NCI-H146 treated with DMSO at 0.1 percent for 48 hours (cell line): ENCODE results near the gene HOXC11.

Experiments used
- DNase-seq: peaks from one replicate; lab custom pipeline; 2025; ENCODE audit not compliant: unreplicated experiment; lab: John Stamatoyannopoulos, UW

HOXC11 gene

DNA sequence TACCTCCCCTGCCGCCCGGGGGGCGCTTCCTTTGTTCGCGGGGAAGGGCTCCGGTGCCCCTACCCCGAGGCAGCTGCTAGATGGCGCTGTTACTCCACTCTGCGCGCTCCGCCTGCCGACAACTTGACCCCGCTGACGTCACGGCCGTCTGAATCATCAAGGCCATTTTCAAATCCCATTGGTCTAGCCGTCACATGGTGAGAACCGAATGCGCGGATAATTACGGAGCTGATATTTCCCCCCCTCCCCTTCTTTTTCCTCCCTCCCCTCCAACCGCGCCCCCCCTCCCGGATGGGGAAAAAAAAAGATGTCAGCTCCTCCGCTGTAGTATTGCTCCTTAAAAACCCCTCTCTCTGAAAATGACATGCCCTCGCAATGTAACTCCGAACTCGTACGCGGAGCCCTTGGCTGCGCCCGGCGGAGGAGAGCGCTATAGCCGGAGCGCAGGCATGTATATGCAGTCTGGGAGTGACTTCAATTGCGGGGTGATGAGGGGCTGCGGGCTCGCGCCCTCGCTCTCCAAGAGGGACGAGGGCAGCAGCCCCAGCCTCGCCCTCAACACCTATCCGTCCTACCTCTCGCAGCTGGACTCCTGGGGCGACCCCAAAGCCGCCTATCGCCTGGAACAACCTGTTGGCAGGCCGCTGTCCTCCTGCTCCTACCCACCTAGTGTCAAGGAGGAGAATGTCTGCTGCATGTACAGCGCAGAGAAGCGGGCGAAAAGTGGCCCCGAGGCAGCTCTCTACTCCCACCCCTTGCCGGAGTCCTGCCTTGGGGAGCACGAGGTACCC, 12.2 kb downstream of the HOXC11 start, which contains the start of gene HOXC10:
TSS of gene HOXC10 (plus strand) at position 246 of the 791 bp plus-strand sequence. CDS start at position 360, 114 bp downstream.
- DNase-seq, result no peak

DNA sequence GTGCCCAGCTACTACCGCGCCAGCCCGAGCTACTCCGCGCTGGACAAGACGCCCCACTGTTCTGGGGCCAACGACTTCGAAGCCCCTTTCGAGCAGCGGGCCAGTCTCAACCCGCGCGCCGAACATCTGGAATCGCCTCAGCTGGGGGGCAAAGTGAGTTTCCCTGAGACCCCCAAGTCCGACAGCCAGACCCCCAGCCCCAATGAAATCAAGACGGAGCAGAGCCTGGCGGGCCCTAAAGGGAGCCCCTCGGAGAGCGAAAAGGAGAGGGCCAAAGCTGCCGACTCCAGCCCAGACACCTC, 12.7 kb downstream of the HOXC11 start:
- DNase-seq, result no peak

DNA sequence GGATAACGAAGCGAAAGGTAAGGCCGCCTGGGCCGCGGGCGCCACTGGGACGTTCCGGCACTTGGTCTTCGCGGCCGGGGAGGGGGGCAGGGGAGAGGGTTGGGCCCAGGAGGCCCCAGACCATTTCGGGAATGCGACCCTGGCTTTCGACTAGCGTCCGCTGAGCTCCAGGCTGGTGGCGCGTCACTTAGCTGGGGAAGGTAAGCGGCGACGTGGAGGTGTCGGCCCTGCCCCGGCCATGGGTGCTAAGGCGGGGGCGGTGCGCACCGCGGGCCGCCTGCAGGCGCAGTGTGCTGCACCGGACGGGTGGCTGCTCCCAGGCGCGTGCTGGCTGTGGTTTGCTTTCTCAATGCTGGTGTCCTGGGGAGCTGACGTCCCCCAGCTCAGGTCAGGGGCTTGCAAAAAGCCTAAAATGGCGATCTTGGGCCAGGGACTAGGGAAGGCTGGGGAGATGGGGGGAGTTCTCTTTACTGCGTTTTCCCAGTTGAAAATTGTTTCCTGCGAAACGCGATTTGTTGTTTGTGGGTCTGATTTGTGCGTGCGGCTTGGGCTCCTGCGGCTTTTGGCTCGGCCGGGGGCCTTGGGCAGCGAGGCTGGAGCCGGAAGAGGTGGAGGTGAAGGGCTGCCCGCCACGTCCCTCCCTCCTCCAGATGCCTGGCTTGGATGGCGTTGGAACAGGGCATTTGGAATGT, 13.2 kb downstream of the HOXC11 start:
- DNase-seq, result no peak

DNA sequence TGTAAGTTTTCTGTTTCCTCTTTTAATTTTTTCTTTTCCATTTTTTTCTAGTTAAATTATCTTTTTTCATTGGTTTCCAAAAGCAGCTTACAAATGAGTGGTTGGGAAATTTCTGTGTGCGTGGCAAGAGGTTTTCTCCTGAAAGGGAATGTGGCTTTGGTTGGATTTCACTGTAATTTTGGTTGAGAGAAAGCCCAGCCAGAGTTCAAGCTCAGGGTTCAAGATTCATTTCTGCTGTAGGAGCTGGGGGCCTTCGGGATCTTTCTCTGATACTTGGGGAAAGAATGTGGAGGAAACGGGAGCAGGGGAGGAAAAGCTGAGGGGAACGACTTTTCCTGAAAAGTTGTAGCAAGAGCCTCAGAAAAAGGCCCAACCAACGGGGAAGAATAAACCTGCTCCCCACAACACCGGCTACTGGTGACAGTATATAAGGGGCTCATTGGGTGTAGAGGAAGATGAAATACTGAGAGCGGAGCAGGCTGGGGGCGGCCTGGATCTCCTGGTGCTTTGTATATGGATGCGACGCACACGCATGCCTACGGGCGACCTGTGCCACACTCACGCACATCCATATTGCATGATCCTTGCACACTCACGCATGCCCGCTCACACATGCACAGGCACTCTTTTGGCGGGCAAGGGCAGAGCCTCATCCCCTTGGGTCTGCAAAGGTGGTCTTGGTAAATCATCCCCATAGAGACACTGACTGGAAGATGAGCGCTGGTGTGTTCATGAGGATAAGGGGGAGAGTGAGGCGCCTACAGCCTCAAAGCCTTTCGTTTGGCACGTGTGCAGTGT, 14.0 kb downstream of the HOXC11 start:
- no peak for DNase-seq

DNA sequence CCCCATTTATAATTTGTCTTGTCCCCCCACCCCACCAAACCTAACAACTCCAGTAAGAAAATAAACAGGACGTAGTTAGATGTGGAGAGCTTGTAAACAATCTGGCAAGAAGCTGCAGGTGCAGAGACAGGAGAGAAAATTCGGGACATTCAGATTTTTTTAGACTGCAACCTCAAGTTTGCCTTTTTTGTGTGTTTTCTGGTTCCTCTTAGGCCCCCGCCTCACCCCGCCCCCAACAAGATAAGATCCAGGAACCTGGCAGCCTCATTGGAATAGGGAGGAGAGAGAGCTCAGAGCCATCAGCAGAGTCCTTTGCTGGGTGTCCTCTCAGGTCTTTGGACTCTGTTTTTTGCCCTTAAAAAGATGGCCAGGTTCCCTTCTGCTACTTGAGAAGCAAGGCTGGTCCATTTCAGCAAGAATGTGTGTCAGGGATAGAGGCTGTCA, 14.9 kb downstream of the HOXC11 start:
- DNase-seq, result no peak

DNA sequence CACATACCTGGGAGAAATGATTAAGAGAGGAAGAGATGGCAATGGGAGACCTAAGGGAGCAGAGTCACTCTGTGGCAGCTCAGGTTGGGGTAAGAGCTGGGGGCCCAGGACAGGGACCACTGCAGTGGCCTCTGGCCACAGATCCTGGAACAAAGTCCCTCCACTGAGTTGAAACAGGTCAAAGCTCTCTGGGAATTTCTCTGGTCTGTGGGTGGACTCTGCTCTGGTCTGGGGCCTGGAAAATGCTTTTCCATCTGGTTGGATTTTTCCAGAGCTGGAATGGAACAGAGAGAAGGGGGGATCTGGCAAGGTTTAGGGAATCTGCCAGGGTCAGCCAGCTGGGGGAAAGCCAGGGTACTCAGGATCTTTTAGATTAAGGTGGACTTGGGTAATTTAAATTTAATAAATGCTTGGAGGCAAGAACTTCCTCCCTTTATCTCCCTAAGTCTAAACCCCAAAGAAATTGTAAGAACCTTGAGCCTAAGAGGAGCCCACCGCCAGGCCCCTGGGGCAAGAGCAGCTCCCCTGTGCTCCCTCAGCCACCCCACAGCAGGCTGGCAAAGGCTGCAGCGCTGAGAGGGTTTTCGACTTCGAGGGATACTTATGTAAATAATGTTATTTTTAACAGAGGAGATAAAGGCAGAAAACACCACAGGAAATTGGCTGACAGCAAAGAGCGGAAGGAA, 15.8 kb downstream of the HOXC11 start:
- DNase-seq, result no peak

DNA sequence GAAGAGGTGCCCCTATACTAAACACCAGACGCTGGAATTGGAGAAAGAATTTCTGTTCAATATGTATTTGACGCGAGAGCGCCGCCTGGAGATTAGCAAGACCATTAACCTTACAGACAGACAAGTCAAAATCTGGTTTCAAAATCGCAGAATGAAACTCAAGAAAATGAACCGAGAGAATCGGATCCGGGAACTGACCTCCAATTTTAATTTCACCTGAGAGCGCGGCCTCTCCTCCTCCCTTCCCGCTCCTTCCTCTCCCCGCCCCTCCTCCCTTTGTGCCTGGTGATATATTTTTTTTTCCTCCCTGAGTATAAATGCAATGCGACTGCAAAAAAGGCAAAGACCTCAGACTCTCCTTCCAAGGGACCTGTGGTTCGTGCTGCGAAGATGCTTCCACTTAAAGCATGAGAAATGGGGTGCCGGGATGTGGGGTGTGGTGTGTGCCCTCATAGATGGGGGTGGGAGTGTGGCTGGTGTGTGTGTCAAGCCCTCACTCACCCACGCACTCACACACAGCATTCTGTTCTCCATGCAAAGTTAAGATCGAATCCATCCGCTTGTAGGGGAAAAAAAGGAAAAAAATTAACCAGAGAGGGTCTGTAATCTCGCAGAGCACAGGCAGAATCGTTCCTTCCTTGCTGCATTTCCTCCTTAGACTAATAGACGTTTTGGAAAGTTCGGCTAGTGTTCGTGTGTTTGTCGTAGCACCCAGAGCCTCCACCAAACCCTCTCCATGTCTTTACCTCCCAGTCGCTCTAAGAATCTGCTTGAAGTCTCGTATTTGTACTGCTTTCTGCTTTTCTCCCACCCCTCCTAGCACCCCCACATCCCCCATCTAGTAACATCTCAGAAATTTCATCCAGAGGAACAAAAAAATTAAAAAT, 16.5 kb downstream of the HOXC11 start:
- no peak for DNase-seq

DNA sequence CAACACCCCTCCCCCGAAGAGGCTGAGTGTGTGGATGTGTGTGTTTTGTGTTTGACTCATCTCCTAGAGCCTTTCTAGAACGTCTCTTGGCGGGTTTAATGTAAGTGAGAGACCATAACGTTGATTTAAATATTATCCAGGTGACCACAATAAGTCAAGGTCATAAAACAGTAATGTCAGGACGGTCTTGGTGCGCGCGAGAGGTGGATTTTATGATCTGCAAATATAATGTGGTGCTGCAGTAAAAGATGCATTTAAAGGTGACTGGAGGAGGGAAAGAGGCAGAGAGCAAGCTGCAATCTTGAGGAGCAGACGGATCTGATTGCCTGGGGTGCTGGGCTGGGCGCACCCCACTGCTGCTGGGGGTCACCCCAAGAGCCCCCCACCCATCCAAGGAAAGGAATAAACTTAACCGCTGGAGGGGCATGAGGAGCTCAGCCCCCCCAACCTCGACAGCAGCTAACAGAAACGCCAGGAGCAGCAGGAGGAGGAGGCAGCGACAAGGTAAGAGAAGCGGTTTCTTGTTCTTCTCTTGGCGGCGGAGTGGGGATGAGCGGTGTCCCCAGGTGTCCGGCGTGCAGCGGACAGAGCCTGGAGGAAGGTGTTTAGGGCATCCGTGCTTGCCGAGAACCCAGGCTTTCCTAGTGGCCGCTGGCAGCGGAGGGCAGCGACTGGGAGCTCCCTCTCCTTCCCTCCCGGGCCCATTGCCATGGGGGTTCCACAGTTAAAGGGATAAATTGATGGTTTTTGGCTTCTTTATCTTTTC, 17.6 kb downstream of the HOXC11 start:
- DNase-seq, result no peak

DNA sequence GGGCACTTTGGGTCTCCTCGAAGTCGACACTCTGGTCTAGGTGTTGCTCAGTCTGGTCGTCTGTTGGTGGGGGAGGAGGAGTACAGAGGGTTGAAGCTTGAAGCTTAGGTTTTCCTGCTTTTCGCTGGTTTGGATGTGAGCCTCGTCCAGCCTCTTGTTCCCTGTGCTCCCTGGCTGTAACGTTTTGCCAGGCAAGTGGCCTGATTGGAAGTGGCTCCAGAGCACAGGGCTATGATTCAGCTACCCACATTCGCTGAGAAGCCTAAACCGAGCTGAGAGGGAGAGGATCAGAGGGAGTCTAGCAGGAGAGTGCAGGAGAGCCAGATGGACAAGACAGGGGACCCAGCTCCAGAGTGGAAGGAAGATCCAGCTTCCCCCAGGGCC, 18.1 kb downstream of the HOXC11 start:
- DNase-seq, result no peak

DNA sequence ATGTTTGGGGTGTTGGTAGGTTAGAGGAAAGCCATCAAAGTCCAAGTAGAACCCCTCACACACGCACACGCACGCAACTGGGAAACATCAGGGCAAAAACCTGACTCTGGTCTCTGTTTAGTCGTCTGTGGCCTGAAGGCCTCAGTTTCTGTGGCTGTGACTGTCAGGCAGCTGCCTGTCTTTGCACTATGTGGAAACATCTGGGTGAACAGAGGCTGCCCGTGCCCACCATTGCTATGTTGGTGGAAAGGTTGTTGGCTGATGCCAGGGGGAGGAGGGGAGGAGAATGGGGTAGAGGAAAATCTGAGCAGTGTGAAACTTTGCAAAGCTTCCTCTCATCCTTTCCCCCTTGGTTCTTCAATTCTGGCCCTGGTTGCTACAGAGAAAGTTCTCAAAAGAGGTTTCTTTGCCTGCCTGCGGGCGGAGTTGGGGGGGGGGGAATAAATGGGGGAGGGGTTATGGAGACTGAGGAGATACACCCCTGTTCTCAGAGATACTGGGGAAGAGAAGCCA, 19.5 kb downstream of the HOXC11 start:
- DNase-seq, result no peak

DNA sequence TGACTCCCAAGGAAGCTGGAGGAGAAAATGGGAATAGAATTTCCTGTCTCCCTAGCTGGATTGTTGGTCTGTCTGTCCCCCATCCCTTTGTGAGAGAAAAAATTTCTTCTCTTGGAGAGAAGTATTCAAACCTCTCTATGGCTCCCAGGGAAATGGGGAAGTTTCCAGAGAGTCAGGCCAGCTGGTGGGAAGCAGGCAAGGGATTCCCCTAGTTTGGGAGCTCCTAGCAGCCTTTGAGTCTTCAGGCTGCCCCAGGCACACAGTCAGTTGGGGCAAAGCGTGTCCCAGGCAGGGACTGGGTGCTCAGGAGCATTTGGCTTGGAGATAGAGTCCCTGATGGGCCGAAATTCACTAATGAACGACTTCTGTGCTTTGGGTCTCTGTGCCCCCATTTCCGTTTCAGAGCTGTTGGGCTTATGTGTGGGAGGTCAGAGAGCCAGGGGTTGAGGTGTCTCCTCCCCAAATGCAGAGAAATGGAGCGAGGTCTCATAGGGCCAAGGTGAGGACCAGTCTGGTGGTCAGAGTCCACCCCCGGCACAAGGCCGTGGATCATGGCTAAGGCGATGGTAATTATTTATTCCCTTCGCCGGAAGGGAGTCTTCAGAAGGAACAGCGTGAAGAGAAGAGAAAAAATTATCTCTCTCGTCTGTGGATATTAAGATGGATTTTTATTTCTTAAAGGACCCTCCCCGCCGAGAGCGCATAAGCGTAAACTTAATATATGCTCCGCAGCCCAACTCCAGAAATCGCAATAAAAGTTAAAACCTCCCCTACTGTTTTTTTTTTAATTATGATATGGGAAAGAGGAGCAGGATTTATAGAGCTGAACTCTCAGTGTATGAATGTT, 20.5 kb downstream of the HOXC11 start:
- DNase-seq, result no peak

DNA sequence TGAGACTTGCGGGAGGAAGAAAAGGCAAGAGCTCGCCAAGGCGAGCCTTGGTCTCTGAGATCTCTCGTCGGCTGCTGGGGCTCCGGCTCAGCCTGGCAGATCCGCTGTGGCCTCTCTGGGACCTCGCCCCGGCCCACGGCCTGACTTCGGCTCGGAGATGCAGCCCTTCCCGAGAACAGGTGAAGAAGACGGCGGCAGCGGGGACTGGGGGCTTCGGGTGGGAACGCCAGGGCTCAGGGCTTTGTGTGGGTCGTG, 21.0 kb downstream of the HOXC11 start:
- DNase-seq, result no peak

DNA sequence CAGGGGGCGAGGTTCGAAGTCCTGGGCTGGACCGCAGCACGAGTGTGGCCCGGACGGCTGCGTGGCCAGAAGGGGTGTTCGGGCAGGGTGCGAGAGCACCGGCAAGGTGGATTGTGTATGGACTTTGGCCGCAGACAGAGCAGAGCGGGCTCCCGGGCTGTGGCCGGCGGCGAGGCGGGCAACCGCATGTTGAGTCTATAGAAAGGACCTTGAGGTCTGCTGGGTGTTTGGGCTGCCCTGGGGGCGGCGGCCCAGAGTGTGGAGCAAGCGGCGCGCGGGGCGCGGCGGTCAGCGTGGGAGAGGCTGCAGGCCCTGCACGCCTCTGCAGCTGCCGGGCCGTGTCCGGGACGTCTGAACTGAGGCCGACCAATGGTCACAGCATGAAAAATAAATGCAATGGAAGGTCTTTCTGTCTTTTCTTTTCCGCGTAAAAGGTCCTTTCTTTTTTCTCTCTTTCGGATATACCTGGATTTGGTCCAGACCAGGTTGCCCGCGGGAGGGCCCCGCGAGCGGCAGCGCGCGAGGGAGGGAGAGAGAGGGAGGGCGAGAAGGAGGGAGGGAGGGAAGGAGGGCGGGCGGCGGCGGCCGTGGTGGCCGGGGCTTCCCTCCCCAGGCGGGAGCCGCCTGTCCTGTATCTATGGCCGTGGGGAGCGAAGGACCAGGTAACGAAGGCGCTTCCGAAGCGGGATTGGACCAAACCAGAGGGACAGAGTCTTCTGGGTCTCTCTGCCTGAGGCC, 21.5 kb downstream of the HOXC11 start:
- DNase-seq, result no peak

DNA sequence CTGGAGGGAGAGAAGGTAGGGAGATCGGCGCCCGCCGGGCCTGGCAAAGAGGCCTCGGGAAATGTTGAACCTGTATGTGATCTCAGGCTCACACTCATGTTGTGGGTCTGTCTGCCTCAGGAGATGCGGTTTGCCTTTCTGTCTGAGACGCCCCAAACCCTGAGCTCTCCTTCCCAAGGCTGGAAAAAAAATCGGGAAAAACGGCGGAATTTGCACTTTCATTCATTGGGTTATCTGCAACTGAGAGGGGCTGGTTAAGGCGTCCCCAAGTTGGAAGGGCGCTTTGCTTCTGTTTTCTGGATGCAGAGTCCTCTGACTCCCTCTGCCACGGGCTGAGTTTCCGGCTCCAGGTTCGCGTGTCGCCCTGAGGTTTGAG, 22.1 kb downstream of the HOXC11 start:
- DNase-seq, result no peak

DNA sequence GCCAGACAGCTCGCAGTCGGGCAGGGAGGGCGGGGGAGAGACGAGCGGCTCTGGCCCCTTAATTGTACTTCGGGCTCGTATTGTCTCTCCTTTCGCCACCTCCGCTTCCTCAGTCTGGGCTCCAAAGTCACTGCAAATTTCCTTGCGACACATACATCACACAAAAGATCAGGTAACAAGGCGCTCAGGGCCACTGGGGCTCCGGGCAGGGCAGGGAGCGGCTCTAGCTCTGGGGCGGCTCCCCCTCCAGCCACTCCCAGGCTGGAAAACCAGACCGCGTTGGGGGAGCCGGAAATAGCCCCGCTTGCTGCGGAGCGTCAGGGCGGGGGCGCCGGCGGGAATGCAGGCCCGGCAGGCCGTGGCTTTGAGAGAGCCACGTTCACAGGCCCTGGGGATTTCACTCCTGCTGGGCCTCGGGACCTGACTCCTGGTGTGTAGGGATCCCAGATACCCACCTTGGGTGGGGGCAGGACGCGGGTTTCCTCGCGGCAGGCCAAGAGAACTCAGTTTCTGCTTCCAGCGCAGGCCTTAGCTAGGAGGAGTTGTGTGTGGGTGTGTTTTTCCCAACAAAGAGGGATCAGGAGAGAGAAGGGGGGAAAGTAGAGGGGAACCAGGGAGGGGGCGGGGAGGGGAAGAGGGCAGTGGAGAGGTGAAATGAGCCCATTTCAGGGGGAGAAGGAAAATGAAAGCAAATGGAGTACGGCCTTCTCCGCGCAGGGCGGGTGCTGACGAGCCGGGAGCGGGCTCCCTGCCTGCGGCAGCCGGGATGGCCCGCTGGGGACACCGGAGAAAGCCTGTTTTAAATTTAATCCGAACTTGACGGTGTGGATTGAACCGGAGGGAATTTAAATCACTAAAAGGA, 22.7 kb downstream of the HOXC11 start:
- peak; percentile 3 for DNase-seq

DNA sequence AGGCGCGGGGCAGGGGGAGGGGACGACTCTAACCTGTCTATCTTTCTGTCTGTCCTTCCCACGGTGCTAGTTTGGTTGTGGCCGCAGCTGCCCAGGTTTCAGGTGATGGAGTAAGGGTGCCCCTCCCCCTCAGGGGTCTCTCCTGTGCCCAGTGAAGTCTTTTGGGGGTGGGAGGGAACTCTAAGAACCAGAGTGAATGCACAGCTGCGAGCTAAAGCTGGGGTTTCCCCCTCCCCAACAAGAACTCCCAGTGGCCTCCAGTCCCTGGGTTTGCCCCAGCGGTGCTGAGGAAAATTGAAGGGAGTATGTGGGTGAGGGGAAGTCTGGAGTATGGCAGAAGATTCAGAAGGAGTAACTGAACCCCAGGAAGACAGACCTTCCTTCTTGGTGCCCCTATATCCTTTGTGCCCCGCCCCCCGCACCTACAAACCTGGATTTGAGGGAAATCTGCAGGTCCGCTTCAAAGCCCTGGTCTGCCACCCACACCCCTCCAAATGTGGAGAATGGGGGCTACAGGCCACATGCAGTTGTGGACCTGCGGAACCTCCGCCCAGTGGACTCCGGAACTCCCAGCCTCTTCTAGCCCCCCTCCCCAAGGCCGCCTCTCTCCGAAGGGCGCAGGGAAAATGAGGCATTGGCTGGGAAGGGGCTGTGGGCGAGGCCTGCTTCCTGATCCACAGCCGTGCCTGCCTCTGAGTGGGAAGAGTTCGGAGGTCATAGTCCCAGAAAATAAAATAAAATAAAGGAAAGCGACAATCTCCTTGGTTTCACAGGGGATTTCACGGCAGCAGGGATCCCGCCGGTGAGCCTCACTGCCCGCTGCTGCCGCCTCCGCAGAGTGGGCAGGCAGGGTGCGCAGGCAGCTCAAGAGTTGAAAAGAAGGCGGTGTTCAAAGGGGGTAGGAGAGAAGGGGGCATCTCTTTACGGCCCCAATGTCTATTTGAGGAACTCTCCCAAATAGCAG, 23.6 kb downstream of the HOXC11 start:
- DNase-seq, result no peak
